ENCODE data around the gene UROC1.

The UROC1 gene

GRCh38 chr3:126548556-126549466, 31.2 kb upstream of the UROC1 start:
- TF ChIP-seq RAD21 (IDR thresholded peaks at IDR 0.05; ENCODE audit: low read depth): no peak
- TF ChIP-seq FOXM1 (IDR thresholded peaks at IDR 0.05; ENCODE audit: borderline replicate concordance, low read depth): no peak
- TF ChIP-seq, protein P1, sequence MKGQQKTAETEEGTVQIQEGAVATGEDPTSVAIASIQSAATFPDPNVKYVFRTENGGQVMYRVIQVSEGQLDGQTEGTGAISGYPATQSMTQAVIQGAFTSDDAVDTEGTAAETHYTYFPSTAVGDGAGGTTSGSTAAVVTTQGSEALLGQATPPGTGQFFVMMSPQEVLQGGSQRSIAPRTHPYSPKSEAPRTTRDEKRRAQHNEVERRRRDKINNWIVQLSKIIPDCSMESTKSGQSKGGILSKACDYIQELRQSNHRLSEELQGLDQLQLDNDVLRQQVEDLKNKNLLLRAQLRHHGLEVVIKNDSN (IDR thresholded peaks at IDR 0.05): no peak
- no peak for TF ChIP-seq CREB1 (IDR thresholded peaks at IDR 0.05; ENCODE audit: low read depth)
- TF ChIP-seq TEAD4 (IDR thresholded peaks at IDR 0.05): no peak
- no peak for TF ChIP-seq TAF1 (IDR thresholded peaks at IDR 0.05; ENCODE audit: low read depth)
- TF ChIP-seq YY1 (IDR thresholded peaks at IDR 0.05; ENCODE audit: low read depth): no peak
- TF ChIP-seq MAX (IDR thresholded peaks at IDR 0.05): no peak
- TF ChIP-seq TCF12 (IDR thresholded peaks at IDR 0.05; ENCODE audit: low read depth): no peak

DNA sequence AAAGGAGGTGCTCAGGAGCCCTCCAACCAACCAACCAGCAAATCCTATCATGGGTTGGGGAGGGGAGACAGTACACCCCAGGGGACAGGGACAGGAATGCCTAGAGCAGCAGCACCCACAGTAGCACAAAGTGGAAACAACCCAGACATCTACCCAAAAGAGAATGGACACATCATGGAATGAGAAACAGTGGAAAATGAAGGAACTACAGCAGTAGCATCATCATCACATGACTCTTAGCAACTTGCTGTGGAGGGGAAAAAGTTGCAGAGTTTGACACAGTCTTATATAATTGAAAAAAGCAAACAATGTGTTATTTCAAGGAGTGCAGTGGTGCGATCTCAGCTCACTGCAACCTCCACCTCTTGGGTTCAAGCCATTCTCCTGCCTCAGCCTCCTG, 30.1 kb upstream of the UROC1 start:
- no peak for TF ChIP-seq TAF1 (IDR thresholded peaks at IDR 0.05; ENCODE audit: low read depth)
- no peak for TF ChIP-seq YY1 (IDR thresholded peaks at IDR 0.05; ENCODE audit: low read depth)
- TF ChIP-seq CREB1 (IDR thresholded peaks at IDR 0.05; ENCODE audit: low read depth): no peak
- TF ChIP-seq FOXM1 (IDR thresholded peaks at IDR 0.05; ENCODE audit: borderline replicate concordance, low read depth): no peak
- TF ChIP-seq, protein P2, sequence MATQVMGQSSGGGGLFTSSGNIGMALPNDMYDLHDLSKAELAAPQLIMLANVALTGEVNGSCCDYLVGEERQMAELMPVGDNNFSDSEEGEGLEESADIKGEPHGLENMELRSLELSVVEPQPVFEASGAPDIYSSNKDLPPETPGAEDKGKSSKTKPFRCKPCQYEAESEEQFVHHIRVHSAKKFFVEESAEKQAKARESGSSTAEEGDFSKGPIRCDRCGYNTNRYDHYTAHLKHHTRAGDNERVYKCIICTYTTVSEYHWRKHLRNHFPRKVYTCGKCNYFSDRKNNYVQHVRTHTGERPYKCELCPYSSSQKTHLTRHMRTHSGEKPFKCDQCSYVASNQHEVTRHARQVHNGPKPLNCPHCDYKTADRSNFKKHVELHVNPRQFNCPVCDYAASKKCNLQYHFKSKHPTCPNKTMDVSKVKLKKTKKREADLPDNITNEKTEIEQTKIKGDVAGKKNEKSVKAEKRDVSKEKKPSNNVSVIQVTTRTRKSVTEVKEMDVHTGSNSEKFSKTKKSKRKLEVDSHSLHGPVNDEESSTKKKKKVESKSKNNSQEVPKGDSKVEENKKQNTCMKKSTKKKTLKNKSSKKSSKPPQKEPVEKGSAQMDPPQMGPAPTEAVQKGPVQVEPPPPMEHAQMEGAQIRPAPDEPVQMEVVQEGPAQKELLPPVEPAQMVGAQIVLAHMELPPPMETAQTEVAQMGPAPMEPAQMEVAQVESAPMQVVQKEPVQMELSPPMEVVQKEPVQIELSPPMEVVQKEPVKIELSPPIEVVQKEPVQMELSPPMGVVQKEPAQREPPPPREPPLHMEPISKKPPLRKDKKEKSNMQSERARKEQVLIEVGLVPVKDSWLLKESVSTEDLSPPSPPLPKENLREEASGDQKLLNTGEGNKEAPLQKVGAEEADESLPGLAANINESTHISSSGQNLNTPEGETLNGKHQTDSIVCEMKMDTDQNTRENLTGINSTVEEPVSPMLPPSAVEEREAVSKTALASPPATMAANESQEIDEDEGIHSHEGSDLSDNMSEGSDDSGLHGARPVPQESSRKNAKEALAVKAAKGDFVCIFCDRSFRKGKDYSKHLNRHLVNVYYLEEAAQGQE (IDR thresholded peaks at IDR 0.05; ENCODE audit: low read depth): no peak
- no peak for TF ChIP-seq EGR1 (IDR thresholded peaks at IDR 0.05)
- TF ChIP-seq CEBPB (IDR thresholded peaks at IDR 0.05): no peak
- no peak for TF ChIP-seq ZBTB7A (IDR thresholded peaks at IDR 0.05; ENCODE audit: low read depth)
- TF ChIP-seq TEAD4 (IDR thresholded peaks at IDR 0.05): no peak

DNA sequence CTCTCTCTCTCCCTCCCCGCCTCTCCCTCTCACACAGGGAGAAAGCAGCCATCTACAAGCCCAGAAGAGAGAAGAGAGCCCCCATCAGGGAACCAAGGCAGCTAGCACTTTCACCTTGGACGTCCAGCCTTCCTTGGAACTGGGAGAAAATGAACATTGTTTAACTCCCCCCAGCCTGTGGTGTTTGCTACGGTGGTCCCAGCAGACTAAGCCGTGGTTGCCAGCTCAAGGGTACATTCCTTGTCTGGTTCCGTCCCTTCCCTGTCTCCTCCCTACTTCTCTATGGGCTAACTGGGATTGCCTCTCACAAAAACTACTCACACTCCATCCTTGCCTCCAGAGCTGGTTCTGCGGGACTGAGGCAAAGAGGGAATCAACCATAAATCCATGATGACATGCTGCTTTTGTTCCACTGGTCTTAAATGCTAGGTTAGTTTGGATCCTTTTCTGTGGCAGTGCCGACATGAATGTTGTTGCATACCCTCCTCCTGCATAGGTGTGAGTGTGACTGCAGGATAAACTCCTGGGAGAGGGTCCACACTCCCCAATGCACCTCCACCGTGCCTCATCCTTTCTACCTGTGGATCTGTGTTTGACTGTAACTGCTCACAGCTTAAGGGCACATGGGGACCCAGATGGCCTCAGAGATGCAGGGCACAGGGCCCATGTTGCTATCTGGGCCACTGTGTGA, 29.1 kb upstream of the UROC1 start:
- TF ChIP-seq YY1 (IDR thresholded peaks at IDR 0.05; ENCODE audit: low read depth) (no peak), CEBPB (IDR thresholded peaks at IDR 0.05) (no peak), TAF1 (IDR thresholded peaks at IDR 0.05; ENCODE audit: low read depth) (no peak), CREB1 (IDR thresholded peaks at IDR 0.05; ENCODE audit: low read depth) (no peak), TCF12 (IDR thresholded peaks at IDR 0.05; ENCODE audit: low read depth) (no peak), FOXM1 (IDR thresholded peaks at IDR 0.05; ENCODE audit: borderline replicate concordance, low read depth) (no peak), EP300 (IDR thresholded peaks at IDR 0.05; ENCODE audit: borderline replicate concordance) (no peak), MAX (IDR thresholded peaks at IDR 0.05) (no peak), RAD21 (IDR thresholded peaks at IDR 0.05; ENCODE audit: low read depth) (no peak), ZBTB7A (IDR thresholded peaks at IDR 0.05; ENCODE audit: low read depth) (no peak), NFIC (IDR thresholded peaks at IDR 0.05) (no peak), TEAD4 (IDR thresholded peaks at IDR 0.05) (no peak), EGR1 (IDR thresholded peaks at IDR 0.05) (no peak)
- TF ChIP-seq, protein P2 (IDR thresholded peaks at IDR 0.05; ENCODE audit: low read depth): no peak
- TF ChIP-seq, protein P1 (IDR thresholded peaks at IDR 0.05): no peak

DNA sequence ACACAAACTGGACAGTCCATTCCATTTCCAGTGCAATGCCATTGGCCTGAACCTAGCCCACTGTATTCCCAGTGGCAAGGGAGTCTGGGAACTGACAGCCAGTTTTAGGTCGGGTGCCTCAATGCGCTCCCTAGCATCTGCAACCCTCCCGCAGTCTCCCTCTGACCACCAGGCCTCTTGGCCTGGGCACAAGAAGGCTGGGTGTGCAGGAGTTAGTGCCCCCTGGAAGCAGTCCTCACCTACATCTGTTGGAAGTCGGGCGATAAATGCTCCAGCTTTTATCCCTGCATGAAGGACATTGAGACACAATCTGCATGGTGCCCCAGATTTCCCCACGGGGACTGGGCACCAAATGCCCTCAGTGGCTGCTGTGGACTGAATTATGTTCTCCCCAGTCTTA, 28.4 kb upstream of the UROC1 start:
- TF ChIP-seq TCF12 (IDR thresholded peaks at IDR 0.05; ENCODE audit: low read depth): no peak
- TF ChIP-seq, protein P2 (IDR thresholded peaks at IDR 0.05; ENCODE audit: low read depth): no peak
- TF ChIP-seq CREB1 (IDR thresholded peaks at IDR 0.05; ENCODE audit: low read depth): no peak
- TF ChIP-seq, protein P1 (IDR thresholded peaks at IDR 0.05): no peak
- TF ChIP-seq EGR1 (IDR thresholded peaks at IDR 0.05): no peak
- no peak for TF ChIP-seq YY1 (IDR thresholded peaks at IDR 0.05; ENCODE audit: low read depth)
- no peak for TF ChIP-seq TAF1 (IDR thresholded peaks at IDR 0.05; ENCODE audit: low read depth)
- no peak for TF ChIP-seq FOXM1 (IDR thresholded peaks at IDR 0.05; ENCODE audit: borderline replicate concordance, low read depth)
- TF ChIP-seq ZBTB7A (IDR thresholded peaks at IDR 0.05; ENCODE audit: low read depth): no peak

Data from Ishikawa (cell line).